ENCODE data around the gene LCAT.
"Not testable (repeated sequence)": the region's sequence is repeated elsewhere in the genome, so short reads cannot be mapped to it uniquely, and the experiment has no call there.

The LCAT gene

DNA sequence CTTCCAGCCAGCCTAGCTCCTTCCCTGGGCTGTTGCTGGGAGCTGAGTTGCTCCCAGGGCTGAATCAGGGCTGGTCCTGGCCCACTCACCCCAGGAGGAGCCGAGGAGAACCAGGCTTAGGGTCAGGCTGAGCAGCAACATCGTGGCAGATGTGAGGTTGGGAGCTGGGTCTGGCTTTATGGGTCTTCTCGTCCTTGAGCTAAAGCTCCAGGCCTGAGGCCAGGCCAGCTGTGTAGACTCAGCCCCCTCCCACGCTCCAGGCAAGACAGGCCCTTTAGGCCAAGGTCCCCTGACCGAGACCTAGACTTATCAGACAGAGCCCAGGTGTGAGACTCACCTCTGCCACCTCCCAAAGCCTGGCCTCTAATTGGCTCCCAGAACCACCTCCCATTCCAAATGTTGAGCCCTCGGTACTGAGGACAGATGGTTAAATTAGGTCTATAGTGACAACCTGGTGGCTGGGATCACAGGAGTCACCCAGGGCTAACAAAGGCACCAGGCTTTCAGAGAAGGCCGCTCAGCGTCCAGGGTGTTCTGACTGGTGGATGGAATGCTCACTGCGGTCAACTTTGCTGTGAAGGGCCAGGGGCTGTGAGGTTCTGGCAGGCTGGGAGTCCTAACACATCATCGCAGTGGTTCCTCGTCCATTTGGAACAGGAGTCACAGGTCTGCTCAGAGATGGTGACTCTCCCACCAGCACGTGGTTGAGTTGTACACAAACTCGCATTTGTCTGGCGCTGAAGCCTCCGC is 12.0 kb downstream of the LCAT start, which contains the start of gene CTRL:
TSS of gene CTRL (minus strand) at position 151 of the 750 bp plus-strand sequence. CDS start at position 141, 10 bp downstream.
- no peak for DNase-seq (ENCODE audit: low read depth)

DNA sequence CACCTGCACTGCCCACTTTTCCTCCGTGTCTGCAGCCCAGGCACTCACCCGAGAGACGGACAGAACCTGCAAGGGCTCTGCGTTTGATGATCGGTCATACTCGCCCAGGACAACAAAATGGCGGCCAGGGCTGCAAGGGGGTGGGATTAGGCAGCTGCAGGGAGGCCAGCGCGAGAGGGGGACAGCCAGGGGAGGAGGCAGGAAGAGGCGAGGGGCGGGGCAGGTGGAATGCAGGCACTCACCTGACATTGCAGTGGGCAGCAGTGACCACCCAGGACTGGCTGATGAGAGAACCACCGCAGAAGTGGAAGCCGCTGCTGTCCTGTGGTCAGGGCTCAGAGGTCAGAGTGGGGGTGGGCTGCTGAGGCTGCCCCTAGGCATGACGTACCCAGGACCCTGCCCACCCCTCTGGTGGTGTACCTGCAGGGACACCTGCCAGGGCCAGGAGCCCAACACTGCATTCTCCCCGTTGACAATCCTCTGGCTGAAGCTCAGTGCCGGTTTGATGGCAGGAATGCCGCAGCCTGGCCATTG is 13.2 kb downstream of the LCAT start:
- no peak for DNase-seq (ENCODE audit: low read depth)

DNA sequence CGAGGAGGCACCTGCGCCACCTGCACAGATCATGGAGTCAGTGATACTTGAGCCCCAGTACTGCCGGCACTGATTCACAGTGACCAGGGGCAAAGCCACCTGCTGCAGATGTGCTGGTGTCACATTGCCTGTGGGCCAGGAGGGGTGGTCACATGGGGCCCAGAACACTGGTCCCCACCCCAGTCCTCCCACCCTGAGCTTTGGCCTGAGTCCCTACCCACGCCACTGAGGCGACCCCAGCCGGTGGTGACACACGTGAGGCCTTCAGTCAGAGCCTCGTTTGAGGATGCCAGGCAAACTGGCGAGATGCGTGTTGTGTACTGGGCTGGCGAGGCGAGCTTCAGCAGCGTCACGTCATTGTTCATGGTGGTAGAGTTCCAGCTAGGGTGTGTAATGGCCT is 13.7 kb downstream of the LCAT start:
- DNase-seq (ENCODE audit: low read depth): no peak

DNA sequence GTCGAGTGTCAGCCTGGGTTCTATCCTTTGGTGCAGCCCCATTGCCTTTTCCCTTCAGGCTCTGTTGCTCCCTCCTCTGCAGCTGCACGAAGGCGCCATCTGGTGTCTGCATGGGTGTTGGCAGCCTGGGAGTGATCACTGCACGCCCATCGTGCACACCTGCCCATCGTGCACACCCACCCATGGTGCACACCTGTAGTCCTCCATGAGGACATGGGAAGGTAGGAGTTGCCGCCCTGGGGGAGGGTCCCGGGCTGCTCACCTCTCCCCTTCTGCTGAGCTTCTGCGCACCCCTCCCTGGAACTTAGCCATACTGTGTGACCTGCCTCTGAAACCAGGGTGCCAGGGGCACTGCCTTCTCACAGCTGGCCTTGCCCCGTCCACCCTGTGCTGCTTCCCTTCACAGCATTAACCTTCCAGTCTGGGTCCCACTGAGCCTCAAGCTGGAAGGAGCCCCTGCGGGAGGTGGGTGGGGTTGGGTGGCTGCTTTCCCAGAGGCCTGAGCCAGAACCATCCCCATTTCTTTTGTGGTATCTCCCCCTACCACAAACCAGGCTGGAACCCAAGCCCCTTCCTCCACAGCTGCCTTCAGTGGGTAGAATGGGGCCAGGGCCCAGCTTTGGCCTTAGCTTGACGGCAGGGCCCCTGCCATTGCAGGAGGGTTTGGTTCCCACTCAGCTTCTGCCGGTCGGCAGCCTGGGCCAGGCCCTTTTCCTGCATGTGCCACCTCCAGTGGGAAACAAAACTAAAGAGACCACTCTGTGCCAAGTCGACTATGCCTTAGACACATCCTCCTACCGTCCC is 15.2 kb downstream of the LCAT start:
- peak; percentile 65 for DNase-seq (ENCODE audit: low read depth)

DNA sequence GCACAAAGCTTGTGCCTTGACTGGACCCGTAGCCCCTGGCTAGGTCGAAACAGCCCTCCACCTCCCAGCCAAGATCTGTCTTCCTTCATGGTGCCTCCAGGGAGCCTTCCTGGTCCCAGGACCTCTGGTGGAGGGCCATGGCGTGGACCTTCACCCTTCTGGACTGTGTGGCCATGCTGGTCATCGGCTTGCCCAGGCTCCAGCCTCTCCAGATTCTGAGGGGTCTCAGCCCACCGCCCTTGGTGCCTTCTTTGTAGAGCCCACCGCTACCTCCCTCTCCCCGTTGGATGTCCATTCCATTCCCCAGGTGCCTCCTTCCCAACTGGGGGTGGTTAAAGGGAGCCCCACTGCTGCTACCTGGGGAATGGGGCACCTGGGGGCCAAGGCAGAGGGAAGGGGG is 15.8 kb downstream of the LCAT start:
- no peak for DNase-seq (ENCODE audit: low read depth)

DNA sequence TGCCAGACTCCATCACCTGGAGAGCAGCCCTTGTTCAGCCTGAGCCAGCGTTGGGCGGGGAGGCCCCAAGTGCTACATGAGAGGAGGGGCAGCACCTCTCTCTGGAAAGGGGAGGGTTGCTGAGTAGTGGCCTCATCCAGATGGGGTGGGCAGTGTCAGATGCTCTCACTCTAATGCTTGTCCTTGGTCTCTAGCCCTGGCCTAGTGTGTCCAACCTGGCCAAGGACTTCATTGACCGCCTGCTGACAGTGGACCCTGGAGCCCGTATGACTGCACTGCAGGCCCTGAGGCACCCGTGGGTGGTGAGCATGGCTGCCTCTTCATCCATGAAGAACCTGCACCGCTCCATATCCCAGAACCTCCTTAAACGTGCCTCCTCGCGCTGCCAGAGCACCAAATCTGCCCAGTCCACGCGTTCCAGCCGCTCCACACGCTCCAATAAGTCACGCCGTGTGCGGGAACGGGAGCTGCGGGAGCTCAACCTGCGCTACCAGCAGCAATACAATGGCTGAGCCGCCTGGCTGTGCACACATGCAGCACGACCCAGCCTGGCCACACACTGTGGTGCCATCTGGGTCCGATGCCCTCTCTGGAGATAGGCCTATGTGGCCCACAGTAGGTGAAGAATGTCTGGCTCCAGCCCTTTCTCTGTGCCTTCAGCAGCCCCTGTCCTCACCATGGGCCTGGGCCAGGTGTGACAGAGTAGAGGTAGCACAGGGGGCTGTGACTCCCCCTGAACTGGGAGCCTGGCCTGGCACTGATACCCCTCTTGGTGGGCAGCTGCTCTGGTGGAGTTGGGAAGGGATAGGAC is 16.6 kb downstream of the LCAT start:
- no peak for DNase-seq (ENCODE audit: low read depth)

DNA sequence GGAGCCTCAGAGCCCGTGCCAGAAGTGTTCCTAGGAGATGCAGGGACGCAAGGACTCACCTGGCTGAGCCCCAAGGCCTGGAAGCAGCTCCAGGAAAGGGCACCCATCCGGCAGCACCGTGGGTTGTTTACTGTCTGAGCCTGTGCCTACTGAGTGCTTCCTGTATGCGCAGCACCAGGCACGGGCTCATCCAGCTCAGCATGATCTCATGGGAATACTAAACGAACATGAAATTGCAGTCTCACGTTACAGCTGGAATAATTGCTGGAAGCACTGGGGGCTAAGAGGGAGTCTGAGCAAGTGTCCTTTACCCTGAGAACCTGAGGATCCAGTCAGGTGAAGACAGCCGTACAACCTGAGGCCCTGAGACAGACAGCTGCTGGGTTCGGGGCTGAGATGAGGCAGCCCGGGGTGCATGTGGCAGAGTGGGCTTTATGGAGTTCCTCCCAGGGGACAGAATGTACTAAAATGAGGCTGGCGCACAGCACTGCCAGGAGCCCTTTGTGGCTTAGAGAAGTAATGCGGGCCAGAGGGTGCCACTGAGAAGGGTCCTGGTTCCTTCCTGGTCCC is 17.7 kb downstream of the LCAT start:
- DNase-seq (ENCODE audit: low read depth): no peak

DNA sequence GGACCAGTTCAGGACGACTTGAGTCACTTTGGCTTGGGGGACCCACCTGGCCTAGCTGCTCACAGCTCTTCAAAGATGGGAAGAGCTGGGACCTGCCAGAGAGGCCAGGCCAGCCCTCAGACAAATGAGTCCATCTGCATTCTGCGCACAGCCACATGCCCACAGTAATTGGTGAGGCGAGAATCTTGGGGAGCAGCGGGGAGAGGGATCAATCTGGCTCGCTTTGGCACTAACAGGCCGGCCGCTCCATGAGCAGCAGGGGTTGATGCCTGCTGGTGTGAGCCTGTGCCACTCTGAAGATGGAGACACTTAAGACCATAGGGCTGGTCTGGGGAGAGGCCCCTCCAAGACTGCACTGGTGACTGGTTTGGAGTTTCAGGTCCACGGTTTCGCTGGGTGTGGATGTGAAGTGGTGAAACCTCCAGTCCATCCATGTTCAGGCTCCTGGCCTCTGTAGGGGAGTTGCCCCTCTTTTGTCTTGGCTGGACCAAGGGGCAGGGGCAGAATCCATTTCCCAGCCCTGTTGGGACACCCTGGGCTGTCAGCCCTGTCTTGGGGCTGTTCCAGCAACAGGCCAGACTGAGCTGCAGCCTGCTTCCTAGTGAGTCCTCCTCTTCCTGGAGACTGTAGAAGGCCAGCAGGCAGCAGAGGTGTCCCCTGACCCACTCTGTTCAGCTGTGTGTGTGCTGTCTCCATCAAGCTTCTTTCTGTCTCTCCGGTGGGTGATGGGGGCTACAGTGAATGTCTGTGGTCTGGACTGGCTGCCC is 19.6 kb downstream of the LCAT start:
- DNase-seq (ENCODE audit: low read depth): no peak

DNA sequence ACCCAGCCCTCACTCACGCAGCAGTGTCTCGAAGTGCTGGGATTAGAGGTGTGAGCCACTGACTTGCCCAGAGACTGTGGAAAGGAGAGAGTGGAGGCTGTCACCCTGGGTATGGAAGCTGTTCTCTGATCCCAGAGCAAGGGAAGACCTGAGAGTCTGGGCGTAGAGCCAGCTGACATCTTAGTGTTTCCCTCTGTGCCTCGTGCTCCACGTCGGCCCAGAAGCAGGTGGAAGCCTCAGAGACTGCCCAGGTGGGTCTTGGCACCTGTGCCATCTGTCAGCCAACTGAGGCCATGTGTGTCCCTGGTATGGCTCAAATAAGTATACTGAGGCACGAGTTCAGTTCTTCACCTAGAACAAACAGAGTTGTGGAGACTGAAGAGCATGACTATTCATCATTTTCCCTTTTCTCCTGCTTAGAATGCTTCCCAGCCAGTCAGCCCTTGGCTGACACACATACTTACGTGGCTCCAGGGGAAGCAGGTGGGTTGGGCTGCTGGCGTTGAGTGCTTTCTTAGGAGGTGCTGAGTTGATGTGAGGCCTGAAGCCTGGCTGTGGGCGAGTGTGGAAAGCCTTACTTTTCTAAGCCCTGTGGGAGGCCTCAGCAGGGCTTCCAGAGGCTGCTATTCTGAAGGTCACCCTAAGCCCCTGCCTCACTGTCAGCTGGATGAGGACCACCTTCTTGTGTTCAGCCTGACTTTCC is 20.4 kb downstream of the LCAT start:
- no peak for DNase-seq (ENCODE audit: low read depth)

DNA sequence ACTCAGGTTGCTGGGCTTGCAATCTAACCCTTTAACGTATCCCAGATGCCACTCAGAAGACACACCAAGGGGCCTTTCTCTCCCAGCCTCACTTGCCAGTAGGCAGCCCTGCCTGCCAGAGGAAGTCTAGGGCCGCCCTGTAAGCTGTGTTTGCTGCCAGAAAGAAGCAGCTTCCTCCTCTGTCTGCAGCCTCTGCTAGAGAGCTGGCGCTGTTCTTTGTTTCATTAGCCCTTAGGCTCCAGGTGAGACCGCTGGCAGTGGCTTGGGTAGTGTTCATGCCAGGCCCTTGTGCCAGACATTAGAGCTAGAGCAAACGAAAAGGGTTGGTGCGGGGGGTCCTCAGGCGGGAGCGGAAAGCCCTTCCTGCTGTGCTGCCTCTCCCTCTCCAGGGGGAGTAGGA is 21.2 kb downstream of the LCAT start:
- no peak for DNase-seq (ENCODE audit: low read depth)

DNA sequence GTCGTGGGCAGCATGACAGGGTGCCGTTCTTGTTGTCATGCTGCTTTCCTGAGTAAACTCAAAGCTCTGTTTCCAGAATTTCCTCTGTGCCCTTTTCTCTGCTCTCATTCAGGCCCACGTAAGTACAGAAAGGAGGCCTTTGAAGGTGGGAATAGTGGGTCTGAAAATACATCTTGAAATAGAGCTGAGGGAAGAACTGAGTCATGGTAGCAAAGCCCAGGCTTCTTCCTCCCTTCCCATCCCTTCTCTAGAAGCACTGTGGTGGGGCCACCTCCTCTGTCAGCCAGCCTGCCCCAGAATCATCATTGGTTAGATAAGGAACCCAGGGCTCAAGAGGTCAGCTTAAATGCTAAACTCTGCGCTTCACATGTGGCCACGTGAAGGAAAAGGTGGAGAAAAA is 21.7 kb downstream of the LCAT start:
- no peak for DNase-seq (ENCODE audit: low read depth)

DNA sequence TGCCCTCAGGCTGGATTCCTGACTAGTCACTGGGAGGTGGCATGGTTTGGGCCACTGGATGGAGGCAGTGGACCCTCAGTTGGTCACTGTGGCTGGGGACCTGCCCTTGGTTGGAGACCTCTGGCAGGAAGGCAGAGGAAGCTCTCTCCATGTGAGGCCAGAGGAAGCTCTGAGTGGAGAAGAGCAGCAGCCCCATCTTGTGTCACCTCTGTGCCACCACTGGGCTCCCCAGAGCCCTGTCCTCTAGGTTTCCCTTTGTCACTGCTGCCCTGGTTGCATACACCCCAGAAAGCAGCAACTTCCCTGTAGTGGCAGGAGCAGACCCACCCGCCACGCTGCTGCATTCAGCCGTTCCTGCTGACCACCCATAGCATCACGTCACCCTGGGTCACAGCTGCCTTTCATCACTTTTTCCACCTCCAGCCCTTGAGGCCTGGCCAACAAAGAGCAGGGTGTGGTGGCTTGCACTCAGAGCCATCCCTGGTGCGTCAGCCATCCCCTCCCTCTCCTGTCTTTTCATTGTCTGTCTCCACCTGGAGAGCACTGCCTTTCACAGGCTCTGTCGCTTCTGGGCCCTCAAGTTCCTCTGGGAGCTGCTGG is 24.2 kb downstream of the LCAT start:
- no peak for DNase-seq (ENCODE audit: low read depth)

DNA sequence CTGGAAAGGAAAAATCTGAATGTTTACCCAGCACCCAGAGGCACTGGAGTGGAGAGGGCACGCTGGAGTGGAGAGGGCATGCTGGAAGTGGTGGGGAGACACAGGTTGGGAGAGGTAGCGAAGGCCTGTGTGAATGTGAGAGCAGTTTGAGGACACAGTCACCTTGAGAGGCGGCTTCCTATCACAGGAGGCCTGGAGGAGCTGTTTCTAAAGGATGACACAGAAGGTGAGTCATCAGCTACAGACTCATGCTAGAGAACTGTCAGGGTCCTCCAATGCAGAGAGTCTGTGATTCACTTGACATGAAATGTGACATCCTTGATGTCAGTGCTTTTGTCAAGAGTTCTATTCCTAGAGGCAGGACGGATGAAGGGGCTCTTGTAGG is 26.1 kb downstream of the LCAT start:
- DNase-seq (ENCODE audit: low read depth): no peak

DNA sequence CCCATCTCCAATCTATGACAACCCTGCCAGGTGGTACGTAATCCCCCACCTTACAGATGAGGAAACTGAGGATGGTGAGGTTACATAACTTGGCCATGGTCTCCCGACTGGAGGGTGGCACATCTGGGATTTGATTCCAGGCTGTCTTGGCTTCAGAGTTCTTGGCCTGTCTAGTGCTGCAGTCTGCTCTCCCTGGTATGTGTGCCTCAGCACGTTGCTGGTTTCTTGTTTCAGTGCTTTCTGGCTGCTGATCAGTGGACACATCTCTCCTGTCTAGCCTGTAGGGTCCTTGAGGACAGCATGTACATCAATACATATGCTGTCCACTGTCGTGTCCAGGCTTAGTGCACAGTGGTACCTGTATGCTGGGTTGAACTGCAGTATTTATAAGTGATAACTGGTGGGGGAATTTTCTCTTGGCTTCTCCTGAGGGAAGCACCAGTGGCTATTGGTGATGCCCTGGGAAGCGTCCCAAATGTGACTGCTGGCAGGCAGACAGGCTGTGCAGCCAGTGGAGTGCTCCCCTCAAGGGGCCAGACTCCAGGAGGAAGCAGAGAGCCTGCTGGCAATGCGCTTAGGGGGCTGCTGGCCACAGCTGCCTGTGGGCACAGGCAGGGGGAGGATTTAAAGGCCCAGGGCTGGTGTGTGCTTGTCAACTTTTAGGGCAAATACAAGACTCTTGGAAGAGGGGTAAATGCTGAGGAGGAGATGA is 26.6 kb downstream of the LCAT start:
- DNase-seq (ENCODE audit: low read depth): no peak

DNA sequence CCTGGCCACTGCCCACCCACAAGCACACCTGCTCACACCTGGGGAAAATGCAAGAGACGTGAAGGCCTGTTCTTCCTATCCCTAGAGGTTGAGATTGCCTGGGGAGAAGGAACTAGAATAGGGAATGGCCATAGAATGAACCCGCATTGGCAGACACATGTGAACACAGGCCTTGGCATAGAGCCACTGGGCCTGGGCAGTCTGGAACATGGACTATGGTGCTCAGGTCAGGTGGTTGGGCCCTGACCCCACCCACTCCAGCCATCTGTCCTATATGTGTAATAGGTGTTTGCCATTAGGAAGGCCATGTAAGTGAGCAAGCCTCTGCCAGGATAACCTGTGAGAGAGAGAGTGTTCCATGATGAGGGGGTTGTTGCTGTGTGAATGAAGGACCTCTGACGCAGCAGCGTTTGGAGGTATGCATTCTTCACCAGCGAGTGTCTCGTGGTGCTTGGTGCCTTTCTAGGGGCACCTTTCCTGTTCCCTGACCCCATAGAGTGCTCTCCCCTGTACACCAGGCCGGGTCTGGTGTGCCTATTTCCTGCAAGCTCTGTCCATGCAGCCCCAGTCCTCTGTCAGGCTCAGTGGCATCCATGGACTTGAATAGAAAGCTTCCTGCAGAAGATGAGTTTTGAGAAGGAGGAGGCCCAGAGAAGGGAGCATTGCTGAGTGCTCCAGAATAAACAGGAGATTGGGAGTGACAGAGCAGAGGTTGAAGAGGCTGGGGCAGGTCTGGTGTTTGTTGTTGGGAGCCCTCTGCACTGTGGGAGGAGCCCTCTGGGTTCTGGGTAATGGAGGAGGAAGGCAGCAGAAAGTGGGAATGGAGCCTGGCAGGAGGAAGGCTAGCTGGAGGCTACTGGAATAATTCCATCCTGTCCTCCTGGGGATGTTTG is 27.8 kb downstream of the LCAT start:
- DNase-seq (ENCODE audit: low read depth): no peak

DNA sequence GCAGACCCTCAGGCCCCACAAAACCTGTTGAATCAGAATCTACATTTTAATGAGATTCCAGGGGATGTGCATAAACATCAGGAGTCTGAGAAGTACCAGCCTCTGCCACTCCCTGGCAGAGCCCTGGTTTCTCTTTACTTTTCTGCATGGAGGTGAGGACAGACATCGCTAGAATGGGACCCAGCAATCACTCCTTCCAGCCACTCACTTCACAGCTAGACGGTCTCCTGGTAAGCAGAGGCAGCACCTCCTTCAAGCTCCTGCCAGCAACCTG is 28.5 kb downstream of the LCAT start:
- not testable (repeated sequence) for DNase-seq (ENCODE audit: low read depth)

DNA sequence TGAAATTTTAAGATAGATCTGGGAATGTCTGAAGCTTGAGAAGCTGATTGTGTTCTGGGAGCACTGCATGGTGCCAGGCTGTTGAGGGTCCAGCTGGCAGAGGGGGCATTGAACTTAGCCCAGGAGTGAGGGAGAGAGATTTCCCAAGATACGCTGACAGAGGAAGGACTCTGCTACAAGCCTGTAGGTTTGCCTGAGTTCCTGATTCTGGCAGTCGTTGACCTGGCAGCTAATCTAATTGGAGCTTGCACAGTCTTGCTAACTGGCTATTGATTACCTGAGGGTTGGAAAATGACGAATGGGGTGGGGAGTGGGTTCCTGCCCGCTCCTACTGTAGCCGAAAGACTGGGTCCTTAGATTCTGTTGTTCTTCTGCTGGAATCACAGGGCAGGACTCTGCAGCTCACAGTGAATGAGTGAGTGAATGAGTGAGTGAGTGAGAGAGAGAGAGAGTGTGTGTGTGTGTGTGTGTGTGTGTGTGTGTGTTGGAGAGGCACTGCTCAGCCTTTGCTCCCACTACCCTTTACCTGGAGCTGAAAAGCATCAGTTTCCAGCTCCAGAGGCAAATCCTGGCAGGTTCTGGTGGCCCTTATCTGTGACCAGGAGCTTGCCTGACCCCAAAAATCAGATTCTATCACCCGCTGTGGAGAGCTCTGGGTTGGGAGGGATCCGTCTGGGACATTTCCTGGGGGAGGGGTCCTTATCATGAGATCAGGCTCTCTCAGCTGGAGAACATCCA is 29.0 kb downstream of the LCAT start:
- DNase-seq (ENCODE audit: low read depth): no peak

DNA sequence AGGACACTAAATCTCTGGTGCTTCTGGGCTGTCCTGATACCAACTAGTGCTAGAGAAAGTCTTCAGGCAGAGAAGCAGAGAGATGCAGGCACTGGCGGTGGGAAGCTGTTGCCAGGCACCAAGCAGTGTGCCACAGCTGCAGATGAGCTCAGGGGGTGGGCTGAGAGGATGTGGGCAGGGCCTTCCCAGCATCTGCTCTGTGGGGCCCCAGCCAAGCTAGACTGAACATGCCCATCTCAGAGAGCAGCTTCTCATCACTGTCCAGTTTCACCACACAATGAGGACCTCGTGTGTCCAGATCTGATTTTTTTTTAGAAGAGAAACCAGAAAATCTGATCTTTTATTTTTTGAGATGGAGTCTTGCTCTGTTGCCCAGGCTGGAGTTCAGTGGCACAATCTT is 33.8 kb downstream of the LCAT start:
- no peak for DNase-seq (ENCODE audit: low read depth)

Data from stimulated activated CD8-positive, alpha-beta memory T cell treated with anti-CD3 and anti-CD28 coated beads, Interleukin-4, amount 100 ng/mL, for 24 hours (primary cell).